Esophagus squamous epithelium (tissue), 5 donors: ENCODE data around the gene RIIAD1. TPM values are rescaled to one million over a fixed set of nuclear protein-coding genes. Genes with fewer than 3 reads are reported as not detected.

ENCODE experiments used
- DNase-seq: peaks from one replicate; lab custom pipeline; 2025; lab: John Stamatoyannopoulos, UW
- H3K27ac ChIP-seq, 4 donors: fragments of 200-600 bp; sonication (generic); one replicate each; pipeline ENCODE4 v1.5.1; 2016 to 2019; ENCODE audit warnings: mild to moderate bottlenecking in 1 of 4
- H3K27me3 ChIP-seq, 4 donors: fragments of 200-600 bp; sonication (generic); 1 replicate in 3 of 4; 2 replicates in 1 of 4; pipeline versions ENCODE4 v1.5.1 to v1.6.0; 2017 to 2021; ENCODE audit warnings: antibody characterized with exemption in 1 of 4
- H3K36me3 ChIP-seq, 3 donors: fragments of 200-600 bp; sonication (generic); one replicate each; pipeline ENCODE4 v1.5.1; 2016 to 2019
- H3K4me1 ChIP-seq, 3 donors: fragments of 200-600 bp; sonication (generic); one replicate each; pipeline ENCODE4 v1.5.1; 2017 to 2019
- H3K4me3 ChIP-seq, 4 donors: fragments of 200-600 bp; sonication (generic); 1 replicate in 3 of 4; 2 replicates in 1 of 4; pipeline ENCODE4 v1.5.1; 2016 to 2019; ENCODE audit warnings: mild to moderate bottlenecking in 2 of 4, moderate library complexity in 1 of 4
- H3K9me3 ChIP-seq, 3 donors: fragments of 200-600 bp; sonication (generic); one replicate each; pipeline ENCODE4 v1.5.1; 2016 to 2019
- CTCF ChIP-seq, 6 experiments: fragments of 450-650 bp in 4 of 6; fragments of 200-600 bp in 2 of 6; sonication (generic) in 2 of 6; IDR thresholded peaks; one replicate each; pipeline ENCODE4 v1.5.1; 2016 to 2019; ENCODE audit warnings: antibody characterized with exemption in 6 of 6, mild to moderate bottlenecking in 4 of 6, moderate library complexity in 4 of 6
- POLR2A ChIP-seq, 4 donors: fragments of 450-650 bp; IDR thresholded peaks; one replicate each; pipeline ENCODE4 v1.6.1; 2017; ENCODE audit warnings: antibody characterized with exemption in 4 of 4, mild to moderate bottlenecking in 4 of 4, moderate library complexity in 3 of 4
- WGBS, 2 donors: methylation state at CpG; one replicate each; pipeline ENCODE4 v1.1.5; 2018; 5-methylcytosine and 5-hydroxymethylcytosine counted together
- intact Hi-C: fragments of 100-400 bp; cut with DNase I; formaldehyde crosslinking; loops from one replicate; pipeline ENCODE4 v1.15.0; 2022
- total RNA-seq, 4 donors: library from RNA; depleted of rRNA; stranded (reverse); fragments of >200 nt; gene quantifications; one replicate each; pipeline ENCODE4 v1.1.0, GENCODE V29; 2016
- donor health status: DM: yes; HTN: yes; CAD: no.

Gene RIIAD1
- total RNA-seq, 4 donors from 2014 or later, result not detected

DNA sequence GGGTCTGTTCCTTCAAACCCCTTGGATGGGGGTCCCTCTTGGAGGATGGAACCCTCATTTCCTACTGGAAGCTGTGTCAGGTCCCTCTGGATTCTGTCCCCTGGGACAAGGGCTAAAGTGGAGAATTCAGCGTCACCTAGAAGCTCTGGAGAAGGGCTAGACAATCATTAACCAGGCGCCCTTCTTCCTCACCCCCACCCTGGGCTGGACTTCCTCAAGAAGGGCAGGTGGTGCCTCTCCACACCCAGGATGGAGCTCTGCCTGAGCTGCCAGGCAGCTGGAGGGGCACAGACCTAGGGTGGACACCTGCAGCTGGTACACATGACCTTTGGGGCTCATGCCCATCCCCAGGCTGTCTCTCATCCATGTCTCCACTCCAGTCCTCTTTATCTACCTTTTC is 8.3 kb upstream of the RIIAD1 start:
- Histone ChIP-seq H3K4me3 (no peak overlapping the region), H3K27ac (no peak overlapping the region), H3K27me3 (peaks cover 0 to 61% (median 4%) of the 10 kb centered on the region in 4 donors), H3K4me1 (peaks cover 0 to 26% (median 5%) of the 10 kb centered on the region in 3 donors), H3K36me3 (no peaks in the 10 kb centered on the region), H3K9me3 (no peaks in the 10 kb centered on the region)
- no peak for DNase-seq
- 60 to 77% methylated on average over 1 to 2 of the region's 2 CpGs for WGBS, 2 donors
- intact Hi-C loops, result no loop called here
- no peak for TF ChIP-seq CTCF (IDR thresholded peaks at IDR 0.05)
- no peak for TF ChIP-seq POLR2A (IDR thresholded peaks at IDR 0.05)

GRCh38 chr1:151713874-151714273 is 7.4 kb upstream of the RIIAD1 start:
- no peak overlapping the region for H3K4me3 ChIP-seq
- 66% methylated on average over 2 of the region's 2 CpGs; no CpG with 5 or more reads in 1 of the 2 donors for WGBS, 2 donors
- H3K4me1 ChIP-seq, result peaks cover 0 to 26% (median 5%) of the 10 kb centered on the region in 3 donors
- H3K9me3 ChIP-seq, result no peaks in the 10 kb centered on the region
- no peak overlapping the region for H3K27ac ChIP-seq
- no peaks in the 10 kb centered on the region for H3K36me3 ChIP-seq
- peaks cover 0 to 70% (median 4%) of the 10 kb centered on the region in 4 donors for H3K27me3 ChIP-seq
- DNase-seq, result no peak
- intact Hi-C loops, result no loop called here
- no peak for TF ChIP-seq POLR2A (IDR thresholded peaks at IDR 0.05)
- no peak for TF ChIP-seq CTCF (IDR thresholded peaks at IDR 0.05)

GRCh38 chr1:151714820-151715725 is 6.2 kb upstream of the RIIAD1 start:
- H3K27ac ChIP-seq, result no peak overlapping the region
- intact Hi-C loops, result no loop called here
- H3K9me3 ChIP-seq, result no peaks in the 10 kb centered on the region
- no peak for TF ChIP-seq CTCF (IDR thresholded peaks at IDR 0.05)
- TF ChIP-seq POLR2A (IDR thresholded peaks at IDR 0.05), result no peak
- 60 to 74% methylated on average over 9 of the region's 10 CpGs for WGBS, 2 donors
- H3K36me3 ChIP-seq, result no peaks in the 10 kb centered on the region
- peaks cover 0 to 73% (median 4%) of the 10 kb centered on the region in 4 donors for H3K27me3 ChIP-seq
- peaks cover 0 to 28% (median 5%) of the 10 kb centered on the region in 3 donors for H3K4me1 ChIP-seq
- no peak for DNase-seq
- no peak overlapping the region for H3K4me3 ChIP-seq

- no peak for DNase-seq
- H3K4me3 ChIP-seq, result no peak overlapping the region
- no peak for TF ChIP-seq CTCF (IDR thresholded peaks at IDR 0.05)
- no peak for TF ChIP-seq POLR2A (IDR thresholded peaks at IDR 0.05)
- H3K4me1 ChIP-seq, result peaks cover 3 to 36% (median 5%) of the 10 kb centered on the region in 3 donors
- H3K36me3 ChIP-seq, result no peaks in the 10 kb centered on the region
- peaks cover 0 to 73% (median 4%) of the 10 kb centered on the region in 4 donors for H3K27me3 ChIP-seq
- no peaks in the 10 kb centered on the region for H3K9me3 ChIP-seq
- WGBS, 2 donors, result 33 to 46% methylated on average over 10 to 11 of the region's 17 CpGs
- intact Hi-C loops, result no loop called here
- no peak overlapping the region for H3K27ac ChIP-seq
Measured at GRCh38 chr1:151715726-151716404, 5.5 kb upstream of the RIIAD1 start.

DNA sequence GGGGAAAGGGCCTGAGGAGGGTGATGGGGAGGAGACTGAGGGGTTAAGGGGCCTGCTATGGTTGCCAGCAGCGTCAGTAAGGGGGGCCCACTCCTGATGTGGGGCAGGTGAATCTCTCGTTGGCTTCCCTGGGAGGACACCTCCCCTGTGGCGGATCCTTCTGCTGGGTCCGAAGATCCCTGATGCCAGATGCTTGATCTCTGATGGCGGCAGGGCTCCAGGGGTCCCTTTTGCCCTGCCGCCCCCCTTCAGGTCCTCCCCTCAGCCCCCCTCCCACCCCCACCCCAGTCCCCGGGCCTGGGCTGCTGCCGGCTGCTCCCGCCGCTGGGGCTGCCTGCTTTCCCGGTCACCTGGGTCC is 4.9 kb upstream of the RIIAD1 start:
- WGBS, 2 donors, result 12 to 40% methylated on average over 3 to 6 of the region's 11 CpGs
- DNase-seq, result no peak
- Histone ChIP-seq H3K27ac (no peak overlapping the region), H3K36me3 (no peaks in the 10 kb centered on the region), H3K27me3 (peaks cover 0 to 75% (median 4%) of the 10 kb centered on the region in 4 donors), H3K4me3 (peak overlapping the region in 2 of 4 donors; percentile 9 to 28), H3K9me3 (no peaks in the 10 kb centered on the region), H3K4me1 (peaks cover 6 to 41% (median 8%) of the 10 kb centered on the region in 3 donors)
- intact Hi-C loops, result no loop called here
- no peak for TF ChIP-seq CTCF (IDR thresholded peaks at IDR 0.05)
- TF ChIP-seq POLR2A (IDR thresholded peaks at IDR 0.05), result no peak
